Astrocyte (in vitro differentiated cells and primary cell): ENCODE results near the gene DLGAP4. TPM values are rescaled to one million over a fixed set of nuclear protein-coding genes. Genes with fewer than 3 reads are reported as not detected.

Experiments
- DNase-seq: peaks from one replicate; pipeline ENCODE4 v3.0.0-alpha.2; 2010; ENCODE audit warnings: low read depth
- FAIRE-seq: peaks from 2 replicates; lab custom pipeline; 2011; peaks lifted over from hg19 to GRCh38; lab: Jason Lieb, UNC
- H2AFZ ChIP-seq: 2 replicates; pipeline ENCODE4 v1.6.0; 2012; ENCODE audit warnings: low read depth, low read length, inconsistent platforms
- H3K27ac ChIP-seq: 2 replicates; pipeline ENCODE4 v1.5.1; 2011; ENCODE audit warnings: low read depth, low read length, inconsistent platforms
- H3K27me3 ChIP-seq: 2 replicates; pipeline ENCODE4 v1.6.0; 2011; ENCODE audit warnings: low read length, inconsistent platforms; ENCODE audit not compliant: insufficient read depth
- H3K36me3 ChIP-seq: 2 replicates; pipeline ENCODE4 v1.5.1; 2011; ENCODE audit warnings: low read length, inconsistent platforms; ENCODE audit not compliant: insufficient read depth
- H3K4me1 ChIP-seq: 2 replicates; pipeline ENCODE4 v1.5.1; 2011; ENCODE audit warnings: low read length, inconsistent platforms; ENCODE audit not compliant: insufficient read depth
- H3K4me2 ChIP-seq: 2 replicates; pipeline ENCODE4 v1.6.0; 2012; ENCODE audit warnings: low read length, inconsistent platforms
- H3K4me3 ChIP-seq: 2 replicates; pipeline ENCODE4 v1.5.1; 2011; ENCODE audit warnings: low read depth, mild to moderate bottlenecking, low read length, inconsistent platforms; ENCODE audit not compliant: insufficient read depth
- H3K79me2 ChIP-seq: 2 replicates; pipeline ENCODE4 v1.6.0; 2012; ENCODE audit warnings: mild to moderate bottlenecking, low read length, inconsistent platforms; ENCODE audit not compliant: insufficient read depth
- H3K9ac ChIP-seq: 2 replicates; pipeline ENCODE4 v1.6.0; 2012; ENCODE audit warnings: mild to moderate bottlenecking, low read length, inconsistent platforms
- H3K9me3 ChIP-seq: 2 replicates; pipeline ENCODE4 v1.5.1; 2012; ENCODE audit warnings: low read depth, mild to moderate bottlenecking, low read length, inconsistent platforms; ENCODE audit not compliant: insufficient read depth
- H4K20me1 ChIP-seq: 2 replicates; pipeline ENCODE4 v1.6.0; 2012; ENCODE audit warnings: low read length, inconsistent platforms; ENCODE audit not compliant: insufficient read depth
- H3K27ac Mint-ChIP-seq: one replicate; pipeline ENCODE4 v1.8.0; 2021; ENCODE audit warnings: mild to moderate bottlenecking, mixed read lengths; ENCODE audit not compliant: unreplicated experiment
- H3K27me3 Mint-ChIP-seq: one replicate; pipeline ENCODE4 v1.8.0; 2021; ENCODE audit warnings: low read depth, mixed read lengths; ENCODE audit not compliant: unreplicated experiment
- H3K36me3 Mint-ChIP-seq: one replicate; pipeline ENCODE4 v1.8.0; 2021; ENCODE audit warnings: low read depth, mixed read lengths; ENCODE audit not compliant: unreplicated experiment
- H3K4me1 Mint-ChIP-seq: one replicate; pipeline ENCODE4 v1.8.0; 2021; ENCODE audit warnings: low read depth, mixed read lengths; ENCODE audit not compliant: unreplicated experiment
- H3K4me3 Mint-ChIP-seq: one replicate; pipeline ENCODE4 v1.8.0; 2021; ENCODE audit warnings: mild to moderate bottlenecking, moderate library complexity, mixed read lengths; ENCODE audit not compliant: unreplicated experiment
- H3K9me3 Mint-ChIP-seq: one replicate; pipeline ENCODE4 v1.8.0; 2021; ENCODE audit warnings: mild to moderate bottlenecking, mixed read lengths; ENCODE audit not compliant: unreplicated experiment
- CTCF ChIP-seq: IDR thresholded peaks from 2 replicates; pipeline ENCODE4 v1.5.1; 2011; ENCODE audit warnings: low read depth, mild to moderate bottlenecking, inconsistent platforms, low read length, moderate library complexity; ENCODE audit not compliant: insufficient read depth
- EZH2 ChIP-seq: IDR thresholded peaks from 2 replicates; pipeline ENCODE4 v1.6.1; 2012; ENCODE audit warnings: mild to moderate bottlenecking, low read length, inconsistent platforms; ENCODE audit not compliant: insufficient read depth
- total RNA-seq: library from RNA; stranded (reverse); gene quantifications from 2 replicates; pipeline ENCODE4 v1.2.1, GENCODE V29; 2021

The DLGAP4 gene
- total RNA-seq, 1 donor from 2014 or later: 135 TPM

- Histone ChIP-seq H4K20me1 (peaks cover 59% of the 10 kb centered on the region), H2AFZ (no peak overlapping the region), H3K36me3 (peaks cover 3% of the 10 kb centered on the region), H3K4me1 (peaks cover 50% of the 10 kb centered on the region), H3K9me3 (no peaks in the 10 kb centered on the region), H3K79me2 (peaks cover 59% of the 10 kb centered on the region), H3K4me2 (peak overlapping the region; percentile 94), H3K27me3 (no peaks in the 10 kb centered on the region), H3K4me3 (peak overlapping the region; percentile 97), H3K9ac (peak overlapping the region; percentile 100), H3K27ac (peak overlapping the region; percentile 92)
- TF ChIP-seq EZH2: no peak
- no peak for TF ChIP-seq CTCF
- H3K4me3 Mint-ChIP-seq: peak overlapping the region; percentile 98
- DNase-seq (peak; percentile 49), FAIRE-seq (no peak)
- peak overlapping the region; percentile 94 for H3K27ac Mint-ChIP-seq
- peaks cover 9% of the 10 kb centered on the region for H3K36me3 Mint-ChIP-seq
- peaks cover 3% of the 10 kb centered on the region for H3K27me3 Mint-ChIP-seq
- H3K9me3 Mint-ChIP-seq: no peaks in the 10 kb centered on the region
- H3K4me1 Mint-ChIP-seq: peaks cover 38% of the 10 kb centered on the region
Observed at GRCh38 chr20:36462440-36463211, 156.5 kb downstream of the DLGAP4 start.

GRCh38 chr20:36463212-36464061 lies 157.3 kb downstream of the DLGAP4 start:
- Histone ChIP-seq H3K9me3 (no peaks in the 10 kb centered on the region), H3K9ac (peak overlapping the region; percentile 100), H3K36me3 (peaks cover 3% of the 10 kb centered on the region), H3K4me1 (peaks cover 58% of the 10 kb centered on the region), H3K79me2 (peaks cover 68% of the 10 kb centered on the region), H3K27ac (peak overlapping the region; percentile 92), H2AFZ (no peak overlapping the region), H3K4me3 (peak overlapping the region; percentile 97), H3K27me3 (no peaks in the 10 kb centered on the region), H3K4me2 (peak overlapping the region; percentile 94), H4K20me1 (peaks cover 67% of the 10 kb centered on the region)
- H3K4me3 Mint-ChIP-seq: peak overlapping the region; percentile 98
- H3K27ac Mint-ChIP-seq: peak overlapping the region; percentile 94
- TF ChIP-seq EZH2 (no peak), CTCF (no peak)
- peaks cover 9% of the 10 kb centered on the region for H3K36me3 Mint-ChIP-seq
- no peaks in the 10 kb centered on the region for H3K9me3 Mint-ChIP-seq
- peaks cover 39% of the 10 kb centered on the region for H3K4me1 Mint-ChIP-seq
- DNase-seq (no peak), FAIRE-seq (no peak)
- peaks cover 3% of the 10 kb centered on the region for H3K27me3 Mint-ChIP-seq
